ENCODE data around the gene UBB. TPM values are rescaled to one million over a fixed set of nuclear protein-coding genes. Genes with fewer than 3 reads are reported as not detected.

Gene UBB
- total and polyA plus RNA-seq, 9 of the 15 experiments (the other 6 are each of a cell fraction or from before 2014, with no cell fraction given) = 1,069 to 4,143 (median 1,696) TPM

GRCh38 chr17:16380640-16381495, at the start of gene UBB (continued):
- TF ChIP-seq, protein P1, sequence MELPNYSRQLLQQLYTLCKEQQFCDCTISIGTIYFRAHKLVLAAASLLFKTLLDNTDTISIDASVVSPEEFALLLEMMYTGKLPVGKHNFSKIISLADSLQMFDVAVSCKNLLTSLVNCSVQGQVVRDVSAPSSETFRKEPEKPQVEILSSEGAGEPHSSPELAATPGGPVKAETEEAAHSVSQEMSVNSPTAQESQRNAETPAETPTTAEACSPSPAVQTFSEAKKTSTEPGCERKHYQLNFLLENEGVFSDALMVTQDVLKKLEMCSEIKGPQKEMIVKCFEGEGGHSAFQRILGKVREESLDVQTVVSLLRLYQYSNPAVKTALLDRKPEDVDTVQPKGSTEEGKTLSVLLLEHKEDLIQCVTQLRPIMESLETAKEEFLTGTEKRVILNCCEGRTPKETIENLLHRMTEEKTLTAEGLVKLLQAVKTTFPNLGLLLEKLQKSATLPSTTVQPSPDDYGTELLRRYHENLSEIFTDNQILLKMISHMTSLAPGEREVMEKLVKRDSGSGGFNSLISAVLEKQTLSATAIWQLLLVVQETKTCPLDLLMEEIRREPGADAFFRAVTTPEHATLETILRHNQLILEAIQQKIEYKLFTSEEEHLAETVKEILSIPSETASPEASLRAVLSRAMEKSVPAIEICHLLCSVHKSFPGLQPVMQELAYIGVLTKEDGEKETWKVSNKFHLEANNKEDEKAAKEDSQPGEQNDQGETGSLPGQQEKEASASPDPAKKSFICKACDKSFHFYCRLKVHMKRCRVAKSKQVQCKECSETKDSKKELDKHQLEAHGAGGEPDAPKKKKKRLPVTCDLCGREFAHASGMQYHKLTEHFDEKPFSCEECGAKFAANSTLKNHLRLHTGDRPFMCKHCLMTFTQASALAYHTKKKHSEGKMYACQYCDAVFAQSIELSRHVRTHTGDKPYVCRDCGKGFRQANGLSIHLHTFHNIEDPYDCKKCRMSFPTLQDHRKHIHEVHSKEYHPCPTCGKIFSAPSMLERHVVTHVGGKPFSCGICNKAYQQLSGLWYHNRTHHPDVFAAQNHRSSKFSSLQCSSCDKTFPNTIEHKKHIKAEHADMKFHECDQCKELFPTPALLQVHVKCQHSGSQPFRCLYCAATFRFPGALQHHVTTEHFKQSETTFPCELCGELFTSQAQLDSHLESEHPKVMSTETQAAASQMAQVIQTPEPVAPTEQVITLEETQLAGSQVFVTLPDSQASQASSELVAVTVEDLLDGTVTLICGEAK (IDR thresholded peaks at IDR 0.05) = no peak; the same call in 1 of the 2 replicates
- TF ChIP-seq, protein P1 (CRISPR knock-in tag; IDR thresholded peaks at IDR 0.05) = no peak
- TF ChIP-seq CGGBP1 (CRISPR knock-in tag; IDR thresholded peaks at IDR 0.05) (0 out of 2 replicates have a peak, but pooled peaks have one; percentile 62), NFRKB (IDR thresholded peaks at IDR 0.05; ENCODE audit: low read depth) (peak; percentile 83), ZBTB17 (CRISPR knock-in tag; IDR thresholded peaks at IDR 0.05) (no peak), SAP30 (IDR thresholded peaks at IDR 0.05; ENCODE audit: borderline replicate concordance, insufficient read depth, low read depth, low read length, poor library complexity, severe bottlenecking) (no peak), MLX (CRISPR knock-in tag; conservative IDR thresholded peaks at IDR 0.05) (0 out of 4 replicates have a peak, but pooled peaks of 1 of the 2 experiments have one; percentile 57), FOXJ2 (tag; IDR thresholded peaks at IDR 0.05) (no peak; the same call in none of the 2 replicates), ZBTB1 (CRISPR knock-in tag; IDR thresholded peaks at IDR 0.05; ENCODE audit: borderline replicate concordance, low read depth) (no peak; the same call in 1 of the 2 replicates), ZNF197 (CRISPR knock-in tag; IDR thresholded peaks at IDR 0.05; ENCODE audit: low read depth) (no peak), CHD1 (IDR thresholded peaks at IDR 0.05; ENCODE audit: low read length) (no peak), ZNF12 (CRISPR knock-in tag; IDR thresholded peaks at IDR 0.05) (no peak)

Data from K562 (cell line).